ENCODE results near the gene KCTD2.
A peak's percentile ranks its signal among the peaks of the same experiment; 100 is the strongest.

KCTD2 gene

GRCh38 chr17:75110234-75110937, 63.4 kb downstream of the KCTD2 start:
- no peak for DNase-seq (ENCODE audit: low read depth)
- H3K4me3 ChIP-seq (ENCODE audit: low read depth, low read length), result peak overlapping the region; percentile 81

GRCh38 chr17:75111777-75112335, 64.8 kb downstream of the KCTD2 start:
- H3K4me3 ChIP-seq (ENCODE audit: low read depth, low read length), result no peak overlapping the region
- no peak for DNase-seq (ENCODE audit: low read depth)

- peak; percentile 56 for DNase-seq (ENCODE audit: low read depth)
- H3K4me3 ChIP-seq (ENCODE audit: low read depth, low read length), result peak overlapping the region; percentile 42
Measured at GRCh38 chr17:75113798-75114551, 67.0 kb downstream of the KCTD2 start.

- peak overlapping the region; percentile 42 for H3K4me3 ChIP-seq (ENCODE audit: low read depth, low read length)
- DNase-seq (ENCODE audit: low read depth), result no peak
Measured at GRCh38 chr17:75114552-75115314, 67.7 kb downstream of the KCTD2 start.
